K562 (cell line): ENCODE measurements around the gene PTPN14. TPM values are rescaled to one million over a fixed set of nuclear protein-coding genes. Genes with fewer than 3 reads are reported as not detected.
A peak's percentile ranks its signal among the peaks of the same experiment; 100 is the strongest.

Experiments used
- ATAC-seq: fragments of 200-7000 bp; cut with Tn5 transposase; 3 replicates; pipeline ENCODE4 v1.9.1; 2020; ENCODE audit warnings: moderate library complexity
- BruUV-seq: library from RNA; stranded (reverse); fragments of 400-500 nt; replicated peaks from 2 replicates; lab custom pipeline; 2021; lab: Mats Ljungman, UMichigan
- CTCF ChIA-PET: fragments of 300-600 bp; formaldehyde crosslinking; extraction: SDS; loops from one replicate; lab custom pipeline; 2021; ENCODE audit warnings: low intra/inter-chr PET ratio; lab: Yijun Ruan, JAX
- POLR2A ChIA-PET: fragments of 300-600, 350-650 bp; sonication (Branson Sonifier 250); formaldehyde crosslinking; extraction: SDS; loops from one replicate; lab custom pipeline; 2021; ENCODE audit warnings: antibody characterized with exemption, inconsistent platforms; lab: Yijun Ruan, JAX
- DNase-seq, 4 experiments: peaks; one replicate each; pipeline versions ENCODE4 v3.0.0 to v3.0.0-alpha.2; 2011 to 2018; ENCODE audit warnings: low spot score in 3 of 4, mixed read lengths in 3 of 4; ENCODE audit errors: extremely low read depth in 1 of 4
- FAIRE-seq: peaks from 2 replicates; lab custom pipeline; 2011; peaks lifted over from hg19 to GRCh38; lab: Jason Lieb, UNC
- H2AFZ ChIP-seq: 2 replicates; pipeline ENCODE4 v1.6.0; 2011; ENCODE audit warnings: low read depth, low read length, control low read depth, inconsistent platforms
- H3K27ac ChIP-seq: fragments of 200-600 bp; 3 replicates; pipeline ENCODE4 v1.8.0; 2011; ENCODE audit warnings: low read depth, mild to moderate bottlenecking, control low read depth, inconsistent platforms, low read length, moderate library complexity, mixed read lengths; ENCODE audit errors: extremely low read depth
- H3K27me3 ChIP-seq, 2 experiments: fragments of 300-600 bp in 1 of 2; 2 replicates in 1 of 2; 3 replicates in 1 of 2; pipeline versions ENCODE4 v1.6.0 to v1.8.0; 2011; ENCODE audit warnings: inconsistent platforms in 2 of 2, low read length in 2 of 2, mild to moderate bottlenecking in 1 of 2, mixed read lengths in 1 of 2, moderate library complexity in 1 of 2; ENCODE audit not compliant: control insufficient read depth in 2 of 2, insufficient read depth in 2 of 2
- H3K36me3 ChIP-seq: fragments of 300-600 bp; 3 replicates; pipeline ENCODE4 v1.8.0; 2011; ENCODE audit warnings: mild to moderate bottlenecking, low read length, inconsistent platforms; ENCODE audit not compliant: control insufficient read depth, insufficient read depth
- H3K4me1 ChIP-seq, 2 experiments: fragments of 200-600 bp in 1 of 2; replicated peaks in 1 of 2; 2 replicates in 1 of 2; 3 replicates in 1 of 2; pipeline versions ENCODE4 v1.5.1 to v1.8.0; 2011; ENCODE audit warnings: inconsistent platforms in 2 of 2, low read length in 2 of 2, mild to moderate bottlenecking in 1 of 2, mixed read lengths in 1 of 2, moderate library complexity in 1 of 2; ENCODE audit not compliant: control insufficient read depth in 2 of 2, insufficient read depth in 2 of 2
- H3K4me2 ChIP-seq: 2 replicates; pipeline ENCODE4 v1.6.1; 2011; ENCODE audit warnings: low read length, control low read depth, inconsistent platforms, mixed read lengths; ENCODE audit not compliant: insufficient read depth
- H3K4me3 ChIP-seq: fragments of 200-600 bp; sonication (generic), shearing (Covaris generic); 2 replicates; pipeline ENCODE4 v1.5.1; 2016; ENCODE audit warnings: control low read depth, inconsistent platforms
- H3K79me2 ChIP-seq: fragments of 200-600 bp; 3 replicates; pipeline ENCODE4 v1.8.0; 2011; ENCODE audit warnings: low read length, inconsistent platforms; ENCODE audit not compliant: control insufficient read depth, insufficient read depth
- H3K9ac ChIP-seq, 2 experiments: 2 replicates each; pipeline versions ENCODE4 v1.6.0 to v1.6.1; 2011; ENCODE audit warnings: low read depth in 2 of 2, low read length in 2 of 2, control low read depth in 1 of 2, inconsistent platforms in 1 of 2, mild to moderate bottlenecking in 1 of 2, mixed read lengths in 1 of 2; ENCODE audit not compliant: insufficient read depth in 1 of 2
- H3K9me1 ChIP-seq: one replicate; pipeline ENCODE4 v1.6.0; 2011; ENCODE audit warnings: inconsistent platforms, mild to moderate bottlenecking, low read length, moderate library complexity; ENCODE audit not compliant: control insufficient read depth, insufficient read depth
- H3K9me3 ChIP-seq: replicated peaks from 2 replicates; pipeline ENCODE4 v1.5.1; 2011; ENCODE audit warnings: low read depth, low read length, inconsistent platforms; ENCODE audit not compliant: control insufficient read depth, insufficient read depth
- H4K20me1 ChIP-seq: replicated peaks from 2 replicates; pipeline ENCODE4 v1.6.1; 2011; ENCODE audit warnings: low read length, inconsistent platforms, mixed read lengths; ENCODE audit not compliant: control insufficient read depth, insufficient read depth
- CBX8 ChIP-seq: fragments of 200-600 bp; sonication (generic); IDR thresholded peaks from 2 replicates; pipeline ENCODE4 v1.6.1; 2012; ENCODE audit warnings: borderline replicate concordance, mixed run types, low read depth, mild to moderate bottlenecking, moderate library complexity, mixed read lengths, low read length, control low read depth, inconsistent platforms; ENCODE audit not compliant: poor library complexity, severe bottlenecking; ENCODE audit errors: extremely low read depth
- CHD1 ChIP-seq: fragments of 200-600 bp; sonication (generic); IDR thresholded peaks from one replicate; pipeline ENCODE4 v1.6.1; 2012; ENCODE audit warnings: mild to moderate bottlenecking, moderate library complexity, low read length, inconsistent platforms
- SOX6 ChIP-seq: fragments of 450-650 bp; IDR thresholded peaks from 2 replicates; pipeline ENCODE4 v1.6.1; 2014; ENCODE audit warnings: mild to moderate bottlenecking
- SPI1 ChIP-seq: IDR thresholded peaks from 2 replicates; pipeline ENCODE4 v1.6.1; 2011; ENCODE audit warnings: low read depth, low read length, control low read depth, borderline replicate concordance
- SRSF3 ChIP-seq: fragments of 200-400 bp; formaldehyde crosslinking; IDR thresholded peaks from 2 replicates; pipeline ENCODE4 v1.6.1; 2016; ENCODE audit warnings: mild to moderate bottlenecking, low read length, moderate library complexity; ENCODE audit not compliant: insufficient read depth
- ZSCAN32 ChIP-seq: fragments of 450-650 bp; formaldehyde crosslinking; IDR thresholded peaks from 2 replicates; pipeline ENCODE4 v1.4.0; 2020; ENCODE audit warnings: mild to moderate bottlenecking, moderate library complexity
- WGBS: fragments of 100-300 bp; shearing (Covaris generic); methylation state at CpG from one replicate; pipeline ENCODE4 v1.1.6; 2016; ENCODE audit warnings: low coverage, mixed read lengths; ENCODE audit not compliant: insufficient coverage; ENCODE audit errors: missing lambda C conversion rate; 5-methylcytosine and 5-hydroxymethylcytosine counted together
- in situ Hi-C: fragments of 300-500 bp; cut with MboI; formaldehyde crosslinking; loops from 4 replicates; pipeline ENCODE4 v1.15.0; 2018; ENCODE audit warnings: inconsistent platforms, mixed read lengths
- intact Hi-C: fragments of 100-400 bp; cut with micrococcal nuclease; formaldehyde crosslinking; loops from 2 replicates; pipeline ENCODE4 v1.14.2; 2022
- polyA plus RNA-seq, 8 experiments: library from polyadenylated mRNA; depleted of rRNA in 4 of 8; stranded (reverse) in 5 of 8; unstranded in 3 of 8; fragments of >200 nt; fragmentation: Nextera tagmentation in 2 of 8; fragmentation: Illumina TruSeq in 1 of 8; extraction: Ambion mirVana in 2 of 8; extraction: Trizol in 1 of 8; gene quantifications; 2 replicates each; pipeline versions ENCODE4 v1.2.1 to v1.2.3, GENCODE V29; 2011 to 2014; ENCODE audit warnings: inconsistent platforms in 1 of 8, missing spikeins in 1 of 8
- total RNA-seq, 7 experiments: library from RNA; depleted of rRNA in 6 of 7; stranded (reverse); fragments of >200 nt in 6 of 7; fragmentation: Illumina TruSeq in 2 of 7; extraction: Trizol in 2 of 7; gene quantifications; 2 replicates each; pipeline versions ENCODE4 v1.2.1 to v1.2.3, GENCODE V29; 2011 to 2021; ENCODE audit warnings: low replicate concordance in 1 of 7

The PTPN14 gene
- total and polyA plus RNA-seq, 9 of the 15 experiments (the other 6 are each of a cell fraction or from before 2014, with no cell fraction given), result 0.01 to 0.29 (median 0.04) TPM; not detected in 6

DNA sequence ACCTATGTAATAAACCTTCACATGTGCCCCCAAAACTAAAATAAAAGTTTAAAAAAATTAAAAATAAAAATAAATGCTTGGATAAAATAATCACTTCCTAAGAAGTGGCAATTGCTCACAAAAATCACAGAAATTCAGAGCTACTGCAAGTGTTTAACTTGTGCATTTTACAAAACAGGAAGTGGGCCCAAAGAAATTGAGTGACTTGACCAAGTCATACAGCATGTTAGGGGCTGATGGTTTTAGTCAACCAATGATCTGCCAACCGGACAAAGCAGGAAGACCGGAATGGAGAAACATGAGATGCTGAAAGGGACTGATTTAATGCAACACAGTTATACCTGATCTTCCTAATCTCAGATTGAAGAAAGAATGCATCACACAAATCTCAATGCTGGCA, 173.9 kb downstream of the PTPN14 start:
- DNase-seq, result no peak
- CTCF ChIA-PET, result no interaction called here
- no peaks in the 10 kb centered on the region for H3K9me3 ChIP-seq
- TF ChIP-seq SPI1 (peak; percentile 83), CHD1 (no peak), SRSF3 (no peak), SOX6 (no peak)
- TF ChIP-seq, all 486 proteins: peak for 1
- H4K20me1 ChIP-seq, result no peaks in the 10 kb centered on the region
- no peak overlapping the region for H3K9ac ChIP-seq
- intact Hi-C loops, result no loop called here
- BruUV-seq, result no TSS peak
- in situ Hi-C loops, result no loop called here
- FAIRE-seq (no peak), ATAC-seq (no peak)
- no peak overlapping the region for H2AFZ ChIP-seq
- POLR2A ChIA-PET, result no interaction called here
- 2% methylated on average over 2 of the region's 2 CpGs for WGBS
- no peak overlapping the region for H3K27ac ChIP-seq
- H3K9me1 ChIP-seq, result no peaks in the 10 kb centered on the region
- H3K36me3 ChIP-seq, result no peaks in the 10 kb centered on the region
- no peak overlapping the region for H3K4me3 ChIP-seq
- no peaks in the 10 kb centered on the region for H3K79me2 ChIP-seq
- H3K4me1 ChIP-seq, result no peaks in the 10 kb centered on the region
- H3K4me2 ChIP-seq, result no peak overlapping the region
- peaks cover 27 to 36% of the 10 kb centered on the region in 2 experiments for H3K27me3 ChIP-seq

GRCh38 chr1:214372092-214372491, 179.3 kb downstream of the PTPN14 start:
- peaks cover 42 to 46% of the 10 kb centered on the region in 2 experiments for H3K27me3 ChIP-seq
- H3K36me3 ChIP-seq, result no peaks in the 10 kb centered on the region
- 0% methylated on average over 5 of the region's 5 CpGs for WGBS
- H2AFZ ChIP-seq, result no peak overlapping the region
- H3K4me1 ChIP-seq, result no peaks in the 10 kb centered on the region
- H4K20me1 ChIP-seq, result no peaks in the 10 kb centered on the region
- ChIA-PET CTCF (no interaction called here), POLR2A (no interaction called here)
- ATAC-seq (no peak), FAIRE-seq (no peak), DNase-seq (no peak)
- no peak overlapping the region for H3K27ac ChIP-seq
- no peak overlapping the region for H3K4me2 ChIP-seq
- no peaks in the 10 kb centered on the region for H3K79me2 ChIP-seq
- intact Hi-C loops, result no loop called here
- peak; percentile 76 for TF ChIP-seq CBX8
- TF ChIP-seq ZSCAN32, result no peak
- in situ Hi-C loops, result no loop called here
- no TSS peak for BruUV-seq
- H3K4me3 ChIP-seq, result no peak overlapping the region
- no peaks in the 10 kb centered on the region for H3K9me3 ChIP-seq
- H3K9me1 ChIP-seq, result no peaks in the 10 kb centered on the region
- H3K9ac ChIP-seq, result no peak overlapping the region
